ENCODE measurements around the gene STXBP4.
"Not testable (repeated sequence)": the region's sequence is repeated elsewhere in the genome, so short reads cannot be mapped to it uniquely, and the experiment has no call there.

The STXBP4 gene

GRCh38 chr17:55057184-55057583 is 88.6 kb downstream of the STXBP4 start:
- no peak for DNase-seq

- no peak for DNase-seq
These were observed 91.2 kb downstream of the STXBP4 start for GRCh38 chr17:55059724-55060123.

GRCh38 chr17:55062921-55063320 is 94.4 kb downstream of the STXBP4 start:
- no peak for DNase-seq

GRCh38 chr17:55063885-55064874 is 95.6 kb downstream of the STXBP4 start:
- DNase-seq, result no peak

GRCh38 chr17:55067697-55068439 is 99.3 kb downstream of the STXBP4 start:
- no peak for DNase-seq

GRCh38 chr17:55068862-55069811 is 100.6 kb downstream of the STXBP4 start:
- DNase-seq, result no peak

GRCh38 chr17:55069983-55070529 is 101.5 kb downstream of the STXBP4 start:
- DNase-seq, result no peak

- peak; percentile 65 for DNase-seq
These were observed 104.3 kb downstream of the STXBP4 start for GRCh38 chr17:55072898-55073297.

GRCh38 chr17:55073467-55073866 is 104.9 kb downstream of the STXBP4 start:
- not testable (repeated sequence) for DNase-seq

GRCh38 chr17:55081559-55081958 is 113.0 kb downstream of the STXBP4 start:
- no peak for DNase-seq

GRCh38 chr17:55086635-55087058 is 118.1 kb downstream of the STXBP4 start:
- no peak for DNase-seq

- DNase-seq, result peak; percentile 25
These were observed 120.7 kb downstream of the STXBP4 start for GRCh38 chr17:55089256-55089655.

- peak; percentile 67 for DNase-seq
These were observed 121.5 kb downstream of the STXBP4 start for GRCh38 chr17:55090079-55090492.

- peak; percentile 36 for DNase-seq
These were observed 124.8 kb downstream of the STXBP4 start for GRCh38 chr17:55093353-55093752.

- no peak for DNase-seq
These were observed 130.2 kb downstream of the STXBP4 start for GRCh38 chr17:55098765-55099164.

GRCh38 chr17:55110521-55110920 is 142.0 kb downstream of the STXBP4 start:
- no peak for DNase-seq

- no peak for DNase-seq
These were observed 145.7 kb downstream of the STXBP4 start for GRCh38 chr17:55114283-55114682.

- peak; percentile 8 for DNase-seq
These were observed 147.9 kb downstream of the STXBP4 start for GRCh38 chr17:55116440-55116914.

- DNase-seq, result no peak
These were observed 148.6 kb downstream of the STXBP4 start for GRCh38 chr17:55117164-55117563.

- no peak for DNase-seq
These were observed 152.1 kb downstream of the STXBP4 start for GRCh38 chr17:55120651-55121050.

GRCh38 chr17:55121268-55121667 is 152.7 kb downstream of the STXBP4 start:
- no peak for DNase-seq

- no peak for DNase-seq
These were observed 153.5 kb downstream of the STXBP4 start for GRCh38 chr17:55122114-55122513.
